Measurements from ENCODE around the gene N4BP2L2. TPM values are rescaled to one million over a fixed set of nuclear protein-coding genes. Genes with fewer than 3 reads are reported as not detected.

The N4BP2L2 gene
- total and polyA plus RNA-seq, 2 donors (not counting 3 experiments of a cell fraction or from before 2014, with no cell fraction given): 21.7 to 101 TPM

DNA sequence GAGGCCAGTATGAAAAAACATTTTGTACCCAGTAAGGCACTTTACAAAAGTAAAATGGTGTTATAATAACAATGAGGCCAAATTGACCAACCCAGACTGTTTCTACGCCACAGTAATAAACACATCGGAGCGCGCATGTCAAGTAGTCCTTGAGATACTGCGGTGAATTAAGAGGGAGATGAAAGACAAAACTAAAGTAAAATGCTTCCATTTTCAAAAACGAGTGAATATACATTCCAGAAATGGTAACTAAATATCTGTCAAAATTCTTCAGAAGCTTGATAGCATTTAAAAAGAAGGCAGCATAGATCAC is 129.6 kb downstream of the N4BP2L2 start:
- POLR2A ChIA-PET: no interaction called here
- Histone ChIP-seq H3K9me3 (replicated peaks; ENCODE audit: control insufficient read depth, insufficient read depth, low read length) (no peaks in the 10 kb centered on the region), H3K27ac (ENCODE audit: insufficient read depth, low read depth, low read length) (no peak overlapping the region), H3K4me2 (ENCODE audit: insufficient read depth, low read length) (no peak overlapping the region), H3K4me3 (replicated peaks in 1 of 3; ENCODE audit: insufficient read depth in 1 of 3, low read depth in 1 of 3, low read length in 3 of 3) (no peak overlapping the region), H3K79me2 (ENCODE audit: control insufficient read depth, insufficient read depth, low read length) (no peaks in the 10 kb centered on the region), H3K27me3 (ENCODE audit: control insufficient read depth in 2 of 2, insufficient read depth in 2 of 2, low read length in 2 of 2) (no peaks in the 10 kb centered on the region), H3K9me1 (replicated peaks; ENCODE audit: control insufficient read depth, extremely low read depth, insufficient read depth, low read length) (no peaks in the 10 kb centered on the region), H2AFZ (ENCODE audit: low read depth, low read length) (peak overlapping the region; percentile 29), H3K9ac (replicated peaks; ENCODE audit: extremely low read depth, insufficient read depth, low read length) (no peak overlapping the region), H3K4me1 (ENCODE audit: control insufficient read depth, extremely low read depth, insufficient read depth, low read length) (peaks cover 8% of the 10 kb centered on the region), H3K36me3 (ENCODE audit: control insufficient read depth in 2 of 2, extremely low read depth in 1 of 2, insufficient read depth in 2 of 2, low read length in 2 of 2) (no peaks in the 10 kb centered on the region), H4K20me1 (replicated peaks; ENCODE audit: control insufficient read depth, extremely low read depth, insufficient read depth, low read length) (no peaks in the 10 kb centered on the region)
- CTCF ChIA-PET: interaction anchor here (1.0 to 1.2 kb wide), 3 partner anchors 12 to 45 kb away, joined by 3 read pairs; no protein-coding TSS in a partner anchor
- no peak for TF ChIP-seq POLR2A (IDR thresholded peaks at IDR 0.05; ENCODE audit: low read depth, low read length)
- TF ChIP-seq, protein P1, sequence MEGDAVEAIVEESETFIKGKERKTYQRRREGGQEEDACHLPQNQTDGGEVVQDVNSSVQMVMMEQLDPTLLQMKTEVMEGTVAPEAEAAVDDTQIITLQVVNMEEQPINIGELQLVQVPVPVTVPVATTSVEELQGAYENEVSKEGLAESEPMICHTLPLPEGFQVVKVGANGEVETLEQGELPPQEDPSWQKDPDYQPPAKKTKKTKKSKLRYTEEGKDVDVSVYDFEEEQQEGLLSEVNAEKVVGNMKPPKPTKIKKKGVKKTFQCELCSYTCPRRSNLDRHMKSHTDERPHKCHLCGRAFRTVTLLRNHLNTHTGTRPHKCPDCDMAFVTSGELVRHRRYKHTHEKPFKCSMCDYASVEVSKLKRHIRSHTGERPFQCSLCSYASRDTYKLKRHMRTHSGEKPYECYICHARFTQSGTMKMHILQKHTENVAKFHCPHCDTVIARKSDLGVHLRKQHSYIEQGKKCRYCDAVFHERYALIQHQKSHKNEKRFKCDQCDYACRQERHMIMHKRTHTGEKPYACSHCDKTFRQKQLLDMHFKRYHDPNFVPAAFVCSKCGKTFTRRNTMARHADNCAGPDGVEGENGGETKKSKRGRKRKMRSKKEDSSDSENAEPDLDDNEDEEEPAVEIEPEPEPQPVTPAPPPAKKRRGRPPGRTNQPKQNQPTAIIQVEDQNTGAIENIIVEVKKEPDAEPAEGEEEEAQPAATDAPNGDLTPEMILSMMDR (IDR thresholded peaks at IDR 0.05; ENCODE audit: extremely low read depth in 1 of 2, insufficient read depth in 1 of 2, low read depth in 1 of 2, low read length in 2 of 2): no peak
- TF ChIP-seq JUN (IDR thresholded peaks at IDR 0.05; ENCODE audit: borderline replicate concordance, insufficient read depth, insufficient read length, low read depth): no peak
- TF ChIP-seq FOS (IDR thresholded peaks at IDR 0.05; ENCODE audit: borderline replicate concordance, insufficient read depth, low read length): no peak
- TF ChIP-seq EZH2 (IDR thresholded peaks at IDR 0.05; ENCODE audit: borderline replicate concordance, low read depth, low read length, severe bottlenecking): no peak
- TF ChIP-seq POLR2AphosphoS5 (IDR thresholded peaks at IDR 0.05; ENCODE audit: insufficient read depth, low read depth, low read length): no peak
- no peak for TF ChIP-seq GATA2 (IDR thresholded peaks at IDR 0.05; ENCODE audit: insufficient read depth, insufficient read length, low read depth, low read length)
- no TSS peak for BruUV-seq (replicated peaks)
- intact Hi-C loops (cut with micrococcal nuclease): no loop called here
- no peak for FAIRE-seq
- dilution Hi-C loops (cut with MboI; ENCODE audit: extremely low pct_ligation_motif_present, low sequenced_read_pairs): no loop called here
- no peak for DNase-seq (ENCODE audit: low read depth, low spot score)
